Endodermal cell (in vitro differentiated cells): ENCODE data around the gene ZFYVE21. TPM values are rescaled to one million over a fixed set of nuclear protein-coding genes. Genes with fewer than 3 reads are reported as not detected.

ENCODE experiments used
- DNase-seq: peaks from one replicate; pipeline ENCODE4 v3.0.0-alpha.2; 2017
- H3K27ac ChIP-seq: 2 replicates; pipeline ENCODE4 v1.5.1; 2013; ENCODE audit warnings: mild to moderate bottlenecking, low read depth, low read length, moderate library complexity
- H3K27me3 ChIP-seq: 2 replicates; pipeline ENCODE4 v1.6.1; 2013; ENCODE audit warnings: mild to moderate bottlenecking, low read length, moderate library complexity; ENCODE audit not compliant: insufficient read depth, control insufficient read depth, poor library complexity, severe bottlenecking
- H3K36me3 ChIP-seq: 2 replicates; pipeline ENCODE4 v1.7.0; 2013; ENCODE audit warnings: mild to moderate bottlenecking, low read length, moderate library complexity; ENCODE audit not compliant: control insufficient read depth, insufficient read depth
- H3K4me1 ChIP-seq: one replicate; pipeline ENCODE4 v1.7.0; 2013; ENCODE audit warnings: low read length; ENCODE audit not compliant: control insufficient read depth, insufficient read depth
- H3K4me3 ChIP-seq: 2 replicates; pipeline ENCODE4 v1.5.1; 2013; ENCODE audit warnings: mild to moderate bottlenecking, low read length, moderate library complexity
- H3K9ac ChIP-seq: 2 replicates; pipeline ENCODE4 v1.6.1; 2013; ENCODE audit warnings: mild to moderate bottlenecking, low read length, moderate library complexity; ENCODE audit not compliant: poor library complexity, severe bottlenecking; ENCODE audit errors: extremely low read depth
- H3K9me3 ChIP-seq: 2 replicates; pipeline ENCODE4 v1.6.1; 2013; ENCODE audit warnings: mild to moderate bottlenecking, low read length, moderate library complexity; ENCODE audit not compliant: control insufficient read depth
- H3K27ac Mint-ChIP-seq: 2 replicates; pipeline ENCODE4 v1.8.0; 2020; ENCODE audit warnings: mixed read lengths
- H3K27me3 Mint-ChIP-seq: 2 replicates; pipeline ENCODE4 v1.8.0; 2021; ENCODE audit warnings: mild to moderate bottlenecking, mixed read lengths; ENCODE audit not compliant: insufficient read depth
- H3K36me3 Mint-ChIP-seq: 2 replicates; pipeline ENCODE4 v1.8.0; 2020; ENCODE audit warnings: low read depth, mixed read lengths
- H3K4me1 Mint-ChIP-seq: 2 replicates; pipeline ENCODE4 v1.8.0; 2020; ENCODE audit warnings: mixed read lengths
- H3K4me3 Mint-ChIP-seq: 2 replicates; pipeline ENCODE4 v1.8.0; 2020; ENCODE audit warnings: mild to moderate bottlenecking, moderate library complexity, mixed read lengths
- H3K9me3 Mint-ChIP-seq: 2 replicates; pipeline ENCODE4 v1.8.0; 2020; ENCODE audit warnings: mild to moderate bottlenecking, mixed read lengths
- CTCF ChIP-seq: fragments of 200-600 bp; sonication (generic); conservative IDR thresholded peaks from 2 replicates; pipeline ENCODE4 v1.5.0; 2021; ENCODE audit warnings: antibody characterized with exemption, mild to moderate bottlenecking
- WGBS, 2 experiments: methylation state at CpG; one replicate each; pipeline versions ENCODE4 v1.1.5 to v1.1.7; 2013; ENCODE audit warnings: missing lambda C conversion rate in 2 of 2, mixed read lengths in 1 of 2; ENCODE audit not compliant: insufficient coverage in 1 of 2, insufficient read length in 1 of 2; 5-methylcytosine and 5-hydroxymethylcytosine counted together
- total RNA-seq, 2 donors: library from RNA; stranded (reverse); fragmentation: NEBNext Ultra II Directional in 1 of 2; extraction: Animal tissue kit (Norgen Biotek cat#: 25700) in 1 of 2; gene quantifications; 2 replicates in 1 of 2; 3 replicates in 1 of 2; pipeline ENCODE4 v1.2.1, GENCODE V29; 2021

Gene ZFYVE21
- total RNA-seq, 2 donors from 2014 or later: 42.5 to 55.6 TPM

- H3K27ac Mint-ChIP-seq: peak overlapping the region; percentile 88
- peaks cover 34% of the 10 kb centered on the region for H3K4me1 Mint-ChIP-seq
- no peaks in the 10 kb centered on the region for H3K9me3 Mint-ChIP-seq
- Histone ChIP-seq H3K9ac (no peak overlapping the region), H3K27ac (no peak overlapping the region), H3K4me3 (no peak overlapping the region), H3K36me3 (peaks cover 24% of the 10 kb centered on the region), H3K4me1 (peaks cover 11% of the 10 kb centered on the region), H3K27me3 (no peaks in the 10 kb centered on the region), H3K9me3 (no peaks in the 10 kb centered on the region)
- peaks cover 23% of the 10 kb centered on the region for H3K36me3 Mint-ChIP-seq
- DNase-seq: no peak
- WGBS, 2 experiments: 90 to 93% methylated on average over 16 to 18 of the region's 18 CpGs
- H3K27me3 Mint-ChIP-seq: no peaks in the 10 kb centered on the region
- H3K4me3 Mint-ChIP-seq: peak overlapping the region; percentile 71
- TF ChIP-seq CTCF: no peak
Measured at GRCh38 chr14:103713304-103714062, 2.1 kb upstream of the ZFYVE21 start.

- peak overlapping the region; percentile 80 for H3K4me3 ChIP-seq
- peaks cover 20% of the 10 kb centered on the region for H3K36me3 ChIP-seq
- no peak overlapping the region for H3K27ac ChIP-seq
- peaks cover 11% of the 10 kb centered on the region for H3K4me1 ChIP-seq
- peak overlapping the region; percentile 71 for H3K4me3 Mint-ChIP-seq
- peak overlapping the region; percentile 80 for H3K9ac ChIP-seq
- no peaks in the 10 kb centered on the region for H3K27me3 Mint-ChIP-seq
- peak overlapping the region; percentile 83 for H3K27ac Mint-ChIP-seq
- peaks cover 19% of the 10 kb centered on the region for H3K36me3 Mint-ChIP-seq
- H3K9me3 Mint-ChIP-seq: no peaks in the 10 kb centered on the region
- H3K4me1 Mint-ChIP-seq: peaks cover 34% of the 10 kb centered on the region
- no peak for DNase-seq
- peak; percentile 11 for TF ChIP-seq CTCF
- no peaks in the 10 kb centered on the region for H3K27me3 ChIP-seq
- WGBS, 2 experiments: 82 to 86% methylated on average over 7 to 16 of the region's 16 CpGs
- no peaks in the 10 kb centered on the region for H3K9me3 ChIP-seq
Measured at GRCh38 chr14:103714063-103714724, 1.4 kb upstream of the ZFYVE21 start.

GRCh38 chr14:103716091-103716801 lies 636 bp downstream of the ZFYVE21 start:
- Histone ChIP-seq H3K27ac (no peak overlapping the region), H3K27me3 (no peaks in the 10 kb centered on the region), H3K4me1 (peaks cover 11% of the 10 kb centered on the region), H3K9me3 (no peaks in the 10 kb centered on the region), H3K4me3 (peak overlapping the region; percentile 83), H3K9ac (peak overlapping the region; percentile 36), H3K36me3 (peaks cover 9% of the 10 kb centered on the region)
- no peaks in the 10 kb centered on the region for H3K27me3 Mint-ChIP-seq
- peak overlapping the region; percentile 49 for H3K27ac Mint-ChIP-seq
- no peak for DNase-seq
- no peak for TF ChIP-seq CTCF
- peaks cover 26% of the 10 kb centered on the region for H3K4me1 Mint-ChIP-seq
- peak overlapping the region; percentile 71 for H3K4me3 Mint-ChIP-seq
- no peaks in the 10 kb centered on the region for H3K9me3 Mint-ChIP-seq
- peaks cover 8% of the 10 kb centered on the region for H3K36me3 Mint-ChIP-seq
- 4 to 6% methylated on average over 27 to 72 of the region's 72 CpGs for WGBS, 2 experiments
